Muscle layer of duodenum (tissue), 2 donors: ENCODE measurements around the gene TOB1.
"Not testable (repeated sequence)": the region's sequence is repeated elsewhere in the genome, so short reads cannot be mapped to it uniquely, and the experiment has no call there.

Experiments used
- H3K27ac ChIP-seq: one replicate; pipeline ENCODE4 v1.7.0; 2013; ENCODE audit warnings: mild to moderate bottlenecking, low read length
- H3K27me3 ChIP-seq: one replicate; pipeline ENCODE4 v1.7.0; 2013; ENCODE audit warnings: low read depth, mild to moderate bottlenecking, control low read depth, low read length
- H3K36me3 ChIP-seq, 2 donors: one replicate each; pipeline ENCODE4 v1.7.0; 2013; ENCODE audit warnings: low read length in 2 of 2, control low read depth in 1 of 2, mild to moderate bottlenecking in 1 of 2; ENCODE audit not compliant: insufficient read depth in 2 of 2, control insufficient read depth in 1 of 2
- H3K4me1 ChIP-seq, 2 donors: one replicate each; pipeline ENCODE4 v1.7.0; 2013; ENCODE audit warnings: low read length in 2 of 2, mild to moderate bottlenecking in 2 of 2, control low read depth in 1 of 2, moderate library complexity in 1 of 2; ENCODE audit not compliant: insufficient read depth in 2 of 2, control insufficient read depth in 1 of 2
- H3K4me3 ChIP-seq, 2 donors: one replicate each; pipeline ENCODE4 v1.7.0; 2013; ENCODE audit warnings: low read length in 2 of 2, low read depth in 1 of 2, mild to moderate bottlenecking in 1 of 2
- H3K9me3 ChIP-seq, 2 donors: one replicate each; pipeline ENCODE4 v1.7.0; 2013; ENCODE audit warnings: low read length in 2 of 2, control low read depth in 1 of 2, mild to moderate bottlenecking in 1 of 2; ENCODE audit not compliant: control insufficient read depth in 1 of 2
- donor health status: healthy.

TOB1 gene

GRCh38 chr17:50877838-50878237 is 11.7 kb upstream of the TOB1 start:
- H3K9me3 ChIP-seq: peaks cover 0 to 2% of the 10 kb centered on the region in 2 donors
- no peak overlapping the region for H3K4me3 ChIP-seq
- no peaks in the 10 kb centered on the region for H3K36me3 ChIP-seq
- H3K27ac ChIP-seq: no peak overlapping the region
- no peaks in the 10 kb centered on the region for H3K27me3 ChIP-seq
- no peaks in the 10 kb centered on the region for H3K4me1 ChIP-seq

GRCh38 chr17:50877042-50877441 is 10.9 kb upstream of the TOB1 start:
- H3K27me3 ChIP-seq, H3K4me1 ChIP-seq, H3K4me3 ChIP-seq, H3K27ac ChIP-seq, H3K9me3 ChIP-seq, H3K36me3 ChIP-seq: not testable (repeated sequence)

GRCh38 chr17:50875074-50875473 is 8.9 kb upstream of the TOB1 start:
- peaks cover 0 to 2% of the 10 kb centered on the region in 2 donors for H3K9me3 ChIP-seq
- H3K4me1 ChIP-seq: peaks cover 5 to 7% of the 10 kb centered on the region in 2 donors
- H3K36me3 ChIP-seq: no peaks in the 10 kb centered on the region
- H3K27me3 ChIP-seq: no peaks in the 10 kb centered on the region
- H3K27ac ChIP-seq: no peak overlapping the region
- no peak overlapping the region for H3K4me3 ChIP-seq

GRCh38 chr17:50872710-50873424 is 6.7 kb upstream of the TOB1 start:
- Histone ChIP-seq H3K36me3 (no peaks in the 10 kb centered on the region), H3K9me3 (no peaks in the 10 kb centered on the region), H3K27me3 (no peaks in the 10 kb centered on the region), H3K27ac (no peak overlapping the region), H3K4me3 (no peak overlapping the region), H3K4me1 (peaks cover 12 to 14% of the 10 kb centered on the region in 2 donors)

DNA sequence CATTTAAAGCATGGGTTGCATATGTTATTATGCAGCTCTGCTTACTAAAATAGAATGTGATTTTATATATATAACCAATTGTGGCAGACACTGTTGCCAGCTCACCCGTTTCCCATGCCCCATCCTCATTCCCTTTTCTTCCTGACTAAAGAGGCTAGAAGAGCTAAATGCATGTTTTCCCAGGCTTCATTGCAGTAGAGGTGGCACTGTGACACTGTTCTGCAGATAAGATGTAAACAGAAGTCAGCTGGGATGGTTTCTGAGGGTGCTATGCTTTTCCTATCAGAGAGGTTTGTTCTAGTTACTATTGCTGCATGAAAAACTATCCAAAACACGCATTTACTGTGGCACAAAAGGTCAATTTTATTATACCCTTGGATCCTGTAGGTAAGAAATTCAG is 5.7 kb upstream of the TOB1 start:
- no peaks in the 10 kb centered on the region for H3K27me3 ChIP-seq
- no peak overlapping the region for H3K27ac ChIP-seq
- no peak overlapping the region for H3K4me3 ChIP-seq
- peaks cover 0 to 2% of the 10 kb centered on the region in 2 donors for H3K36me3 ChIP-seq
- no peaks in the 10 kb centered on the region for H3K9me3 ChIP-seq
- H3K4me1 ChIP-seq: peaks cover 12 to 14% of the 10 kb centered on the region in 2 donors

DNA sequence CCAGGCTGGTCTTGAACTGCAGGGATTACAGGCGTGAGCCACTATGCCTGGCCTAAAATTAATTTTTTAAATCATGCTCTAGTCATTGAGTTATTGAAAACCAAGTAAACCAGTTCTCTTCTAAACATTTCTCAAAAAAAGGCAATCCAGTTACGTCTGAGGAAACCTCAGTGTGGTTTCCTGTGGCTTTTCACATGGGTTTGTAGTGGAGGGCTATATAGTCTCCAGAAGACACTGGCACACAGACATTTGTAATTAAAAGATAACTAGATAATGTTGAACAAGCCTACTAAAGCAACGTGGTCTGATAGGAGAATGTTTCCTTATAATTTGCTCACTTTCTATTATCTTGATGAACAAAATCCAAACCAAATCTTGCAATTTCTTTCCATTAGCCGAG is 5.2 kb upstream of the TOB1 start:
- Histone ChIP-seq H3K36me3 (peaks cover 0 to 6% of the 10 kb centered on the region in 2 donors), H3K4me1 (peaks cover 12 to 14% of the 10 kb centered on the region in 2 donors), H3K4me3 (no peak overlapping the region), H3K27me3 (no peaks in the 10 kb centered on the region), H3K27ac (no peak overlapping the region), H3K9me3 (no peaks in the 10 kb centered on the region)

DNA sequence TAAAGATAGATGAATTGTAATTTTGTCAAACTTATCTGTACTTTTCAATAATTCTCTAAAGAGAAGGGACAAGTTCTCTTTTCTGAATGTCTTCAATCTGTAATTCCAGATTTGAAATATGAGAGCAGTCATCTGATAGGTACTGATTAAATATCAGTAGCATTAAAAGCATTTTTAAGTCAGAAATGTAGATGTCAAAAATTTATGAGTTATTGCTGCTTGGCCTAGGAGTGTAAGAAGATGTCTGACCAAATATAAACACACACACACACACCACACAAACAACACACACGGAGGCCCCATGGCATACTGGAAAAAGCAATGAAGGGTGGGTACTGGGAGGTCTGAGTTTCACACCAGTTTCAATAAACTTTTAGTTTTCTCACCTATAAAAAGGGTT is 2.4 kb upstream of the TOB1 start:
- H3K4me1 ChIP-seq: peaks cover 15 to 20% of the 10 kb centered on the region in 2 donors

GRCh38 chr17:50868140-50868438 is 1.9 kb upstream of the TOB1 start:
- Histone ChIP-seq H3K36me3 (peaks cover 6 to 7% of the 10 kb centered on the region in 2 donors), H3K27ac (peak overlapping the region; percentile 97), H3K4me1 (peaks cover 20 to 25% of the 10 kb centered on the region in 2 donors)

More for the DNA sequence above, 2.4 kb upstream of the TOB1 start:
- H3K27ac ChIP-seq: peak overlapping the region; percentile 97
- H3K36me3 ChIP-seq: peaks cover 1 to 6% of the 10 kb centered on the region in 2 donors
- H3K9me3 ChIP-seq: no peaks in the 10 kb centered on the region
- no peaks in the 10 kb centered on the region for H3K27me3 ChIP-seq
- H3K4me3 ChIP-seq: peak overlapping the region in 1 of 2 donors; percentile 78

GRCh38 chr17:50867363-50868139 is 1.4 kb upstream of the TOB1 start:
- Histone ChIP-seq H3K4me3 (peak overlapping the region; percentile 78 to 92), H3K36me3 (peaks cover 10 to 12% of the 10 kb centered on the region in 2 donors), H3K27ac (peak overlapping the region; percentile 97), H3K9me3 (no peaks in the 10 kb centered on the region), H3K4me1 (peaks cover 25 to 30% of the 10 kb centered on the region in 2 donors), H3K27me3 (no peaks in the 10 kb centered on the region)

More at GRCh38 chr17:50868140-50868438, 1.9 kb upstream of the TOB1 start:
- H3K9me3 ChIP-seq: no peaks in the 10 kb centered on the region
- H3K4me3 ChIP-seq: peak overlapping the region; percentile 78 to 92
- H3K27me3 ChIP-seq: no peaks in the 10 kb centered on the region

- Histone ChIP-seq H3K27ac (peak overlapping the region; percentile 97), H3K36me3 (peaks cover 10 to 12% of the 10 kb centered on the region in 2 donors), H3K4me3 (peak overlapping the region; percentile 78 to 92), H3K4me1 (peaks cover 23 to 29% of the 10 kb centered on the region in 2 donors), H3K27me3 (no peaks in the 10 kb centered on the region), H3K9me3 (no peaks in the 10 kb centered on the region)
Measured at GRCh38 chr17:50866950-50867362, 802 bp upstream of the TOB1 start.

- Histone ChIP-seq H3K36me3 (peaks cover 10 to 23% of the 10 kb centered on the region in 2 donors), H3K27ac (peak overlapping the region; percentile 98), H3K4me3 (peak overlapping the region in 1 of 2 donors; percentile 95), H3K27me3 (no peaks in the 10 kb centered on the region), H3K9me3 (no peaks in the 10 kb centered on the region), H3K4me1 (peaks cover 27 to 39% of the 10 kb centered on the region in 2 donors)
Measured at GRCh38 chr17:50865868-50866260, 290 bp downstream of the TOB1 start.
